IPS-18c (cell line): ENCODE results near the gene COL4A2.

Source experiments
- H3K4me3 ChIP-seq: 2 replicates; pipeline ENCODE4 v1.7.0; 2013; ENCODE audit warnings: low read depth, mild to moderate bottlenecking, low read length, moderate library complexity; ENCODE audit not compliant: insufficient read depth
- H3K9me3 ChIP-seq: one replicate; pipeline ENCODE4 v1.6.1; 2013; ENCODE audit warnings: mild to moderate bottlenecking, low read length, moderate library complexity; ENCODE audit not compliant: control insufficient read depth, insufficient read depth

Gene COL4A2

DNA sequence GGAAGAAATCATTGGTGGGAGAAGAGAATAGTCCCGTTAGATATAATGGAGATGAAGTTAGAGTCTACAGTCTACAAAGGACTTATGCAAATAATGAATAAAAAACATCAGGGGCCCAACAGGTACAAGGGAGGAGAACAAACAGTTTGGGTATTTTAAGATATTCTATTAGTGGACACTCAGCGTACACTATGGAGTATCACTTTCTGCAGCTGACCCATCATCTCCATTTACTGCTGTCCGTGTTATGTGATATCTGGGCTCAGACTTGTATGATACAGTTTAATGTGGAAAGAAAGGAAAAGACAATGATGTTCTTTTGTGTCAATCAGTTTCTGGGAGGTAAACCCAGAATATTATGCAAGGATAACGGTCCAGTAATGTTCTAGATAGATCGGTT, 128.2 kb downstream of the COL4A2 start:
- Histone ChIP-seq H3K9me3 (no peaks in the 10 kb centered on the region), H3K4me3 (no peak overlapping the region)

DNA sequence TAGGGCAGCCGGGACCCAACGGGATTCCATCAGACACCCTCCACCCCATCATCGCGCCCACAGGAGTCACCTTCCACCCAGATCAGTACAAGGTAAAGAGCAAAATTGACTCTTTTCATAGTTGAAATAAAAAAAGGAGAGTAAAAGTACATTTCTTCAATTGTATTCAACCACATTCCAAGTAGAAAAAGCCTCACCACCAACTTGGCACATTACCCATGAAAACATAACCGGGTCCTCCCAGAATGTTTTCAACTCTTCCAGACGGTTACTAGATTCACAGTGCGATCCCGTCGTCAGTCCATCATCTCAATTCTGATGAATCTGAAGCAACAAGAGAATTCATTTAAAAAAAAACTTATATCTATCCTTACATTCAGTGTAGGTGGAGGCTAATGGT, 129.2 kb downstream of the COL4A2 start:
- H3K4me3 ChIP-seq: no peak overlapping the region
- no peaks in the 10 kb centered on the region for H3K9me3 ChIP-seq

DNA sequence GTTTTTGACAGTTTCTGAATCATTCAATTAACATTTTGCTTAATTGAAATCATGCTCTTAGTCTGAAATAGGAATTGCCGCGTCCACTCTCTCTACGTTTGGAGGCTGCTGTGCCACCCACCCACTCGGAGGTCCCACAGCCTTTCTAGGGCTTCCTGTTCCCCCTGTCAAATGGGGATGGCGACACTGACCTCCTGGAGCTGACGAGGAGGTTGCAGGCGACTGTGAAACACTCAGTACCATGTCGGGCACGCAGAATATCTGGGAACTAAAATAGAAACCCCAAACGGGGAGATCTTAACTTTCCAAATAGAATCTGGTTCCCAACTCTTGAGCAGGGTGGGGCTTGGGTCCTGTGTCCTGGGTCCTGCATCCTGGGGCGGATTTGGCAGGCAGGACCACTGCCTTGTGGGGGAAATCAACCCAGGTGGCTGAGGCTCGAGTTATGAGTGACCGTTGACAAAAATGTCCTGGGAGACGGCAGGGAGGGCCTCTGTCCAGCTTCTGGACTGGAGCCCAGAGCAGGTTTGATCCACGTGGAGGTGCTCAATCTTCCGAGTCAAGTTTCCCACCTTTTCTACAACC, 129.8 kb downstream of the COL4A2 start:
- no peak overlapping the region for H3K4me3 ChIP-seq
- H3K9me3 ChIP-seq: no peaks in the 10 kb centered on the region

DNA sequence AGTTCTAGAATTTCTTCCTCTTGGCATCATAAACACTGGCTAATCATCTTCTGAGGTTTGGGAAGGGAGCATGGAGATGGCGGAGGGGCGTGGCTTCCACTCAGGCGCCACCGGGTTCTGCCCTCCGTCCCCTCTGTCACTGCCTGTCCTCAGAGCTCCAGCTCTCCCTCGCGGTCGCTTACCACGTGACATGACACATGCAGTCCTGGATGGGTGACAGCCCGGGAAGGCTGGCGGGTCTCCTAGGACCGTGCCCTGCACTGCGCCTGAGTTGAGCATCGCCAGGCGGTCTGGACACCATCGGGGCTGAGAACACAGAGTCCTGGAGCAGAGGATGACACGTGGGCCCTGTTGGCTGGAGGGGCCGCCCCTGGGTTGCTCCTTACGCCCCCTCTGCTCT, 131.1 kb downstream of the COL4A2 start:
- Histone ChIP-seq H3K4me3 (no peak overlapping the region), H3K9me3 (no peaks in the 10 kb centered on the region)

DNA sequence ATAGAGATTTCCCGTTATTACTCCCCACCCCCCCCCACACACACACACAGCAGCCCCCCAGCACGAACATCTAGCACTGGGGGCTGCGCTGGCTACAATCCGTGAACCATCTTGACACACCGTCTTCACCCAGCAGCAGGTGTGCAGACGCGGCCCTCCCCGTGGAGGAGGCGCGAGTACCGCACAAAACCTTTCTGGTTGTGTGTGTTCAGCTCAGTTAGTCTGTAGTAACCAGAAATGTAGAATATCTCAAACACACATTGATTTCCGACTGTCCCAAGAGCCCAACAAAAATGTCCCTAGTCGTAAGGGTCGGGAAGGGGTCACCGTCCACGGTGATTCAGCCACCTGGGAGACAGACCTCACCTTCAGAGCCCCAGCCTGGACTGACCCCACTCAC, 131.7 kb downstream of the COL4A2 start:
- no peak overlapping the region for H3K4me3 ChIP-seq
- H3K9me3 ChIP-seq: no peaks in the 10 kb centered on the region

DNA sequence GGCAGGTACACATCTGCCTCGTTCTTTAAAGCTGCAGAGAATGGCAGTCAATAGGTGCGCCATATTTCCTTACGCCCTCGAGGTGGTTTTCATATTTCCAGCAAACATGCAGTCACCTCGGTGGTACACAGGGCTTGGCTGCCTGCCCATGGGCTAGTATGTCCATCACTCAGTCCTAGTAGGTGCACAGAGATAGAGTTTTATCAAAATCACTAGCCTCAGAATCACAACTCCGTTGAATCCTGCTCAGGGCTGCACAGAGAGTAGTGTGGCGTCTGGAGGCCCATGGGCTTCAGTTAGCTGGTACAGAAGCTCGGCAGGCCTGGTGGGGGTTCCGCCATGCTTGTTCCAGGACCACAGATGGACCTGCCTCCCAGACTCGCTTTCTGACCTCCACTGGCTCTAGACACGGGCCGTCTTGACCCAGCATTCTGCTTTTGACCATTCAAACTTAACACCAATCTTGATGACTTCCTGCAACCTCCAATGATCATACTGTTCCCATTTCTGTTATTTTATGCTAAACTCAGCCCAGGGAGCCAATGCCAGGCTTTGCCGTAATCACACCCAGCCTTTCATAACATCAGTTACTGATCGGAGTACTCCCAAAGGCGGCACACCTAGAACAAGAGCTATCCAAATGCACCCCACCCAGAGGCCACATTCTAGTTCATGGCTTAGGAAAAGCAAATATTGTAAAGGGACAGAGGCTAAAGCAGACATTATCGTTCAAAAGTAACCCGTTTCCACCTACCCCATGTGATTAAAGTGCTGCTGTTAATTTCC, 134.1 kb downstream of the COL4A2 start:
- Histone ChIP-seq H3K4me3 (no peak overlapping the region), H3K9me3 (no peaks in the 10 kb centered on the region)

DNA sequence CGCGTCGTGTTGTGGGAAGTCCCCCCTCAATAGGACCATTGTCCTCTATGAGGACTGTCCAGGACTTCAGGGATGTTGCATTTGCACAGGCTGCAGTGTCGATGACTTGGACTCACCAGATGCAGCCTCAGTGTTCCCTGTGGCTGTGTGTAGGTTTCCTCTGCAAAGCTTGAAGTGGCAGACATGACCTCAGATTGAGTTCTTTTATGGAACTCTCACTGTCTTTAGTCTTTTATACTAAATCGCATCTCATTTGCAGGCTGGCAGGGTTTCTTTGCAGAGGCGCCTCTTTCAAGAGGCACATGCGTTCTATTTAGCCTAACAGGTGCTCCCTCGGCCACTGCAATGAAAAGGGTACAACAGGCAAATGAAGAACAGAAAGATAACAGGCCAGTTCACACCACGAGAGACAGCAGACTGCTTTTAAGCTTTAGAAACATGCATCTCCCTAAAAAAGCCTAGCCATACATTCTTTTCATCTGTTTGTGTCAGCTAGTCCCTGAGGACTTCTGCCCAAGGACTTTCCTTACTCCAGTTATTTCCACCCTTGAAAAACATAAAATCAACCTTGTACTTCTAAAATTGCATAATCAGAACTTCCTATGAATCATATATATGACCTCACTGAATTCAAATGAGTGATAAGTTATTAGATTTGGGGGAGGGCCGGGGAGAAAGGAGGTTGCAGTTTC, 136.0 kb downstream of the COL4A2 start:
- Histone ChIP-seq H3K9me3 (no peaks in the 10 kb centered on the region), H3K4me3 (no peak overlapping the region)

DNA sequence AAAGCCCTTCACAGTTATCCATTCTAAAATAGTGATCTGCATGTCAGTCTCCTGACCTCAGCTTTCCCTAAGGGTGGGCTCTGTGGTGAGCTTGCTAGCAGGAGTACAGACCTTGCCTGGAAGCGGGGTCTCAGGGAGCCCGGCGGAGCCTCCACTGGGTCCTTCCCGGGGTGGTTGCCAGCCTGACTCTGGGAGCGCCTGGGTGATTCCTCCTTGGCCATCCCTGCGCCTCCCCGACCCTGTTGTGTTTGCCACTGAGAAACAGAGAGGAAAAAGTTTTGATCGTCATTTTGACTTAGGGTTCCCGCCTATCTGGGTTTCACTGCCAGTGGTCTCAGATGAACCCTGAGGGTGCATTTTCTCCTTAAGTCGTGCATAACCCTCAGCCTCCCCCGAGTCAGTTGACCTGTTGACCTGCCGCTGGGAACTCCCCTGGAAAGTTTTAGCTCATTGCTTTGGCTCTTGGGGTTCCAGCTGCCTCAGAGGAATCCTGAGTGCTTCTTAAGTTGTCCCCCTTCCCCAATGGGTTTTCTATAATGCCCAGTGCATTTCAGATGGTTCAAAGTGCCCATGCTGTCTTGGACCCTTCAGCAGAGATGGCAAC, 136.6 kb downstream of the COL4A2 start:
- H3K9me3 ChIP-seq: no peaks in the 10 kb centered on the region
- no peak overlapping the region for H3K4me3 ChIP-seq

DNA sequence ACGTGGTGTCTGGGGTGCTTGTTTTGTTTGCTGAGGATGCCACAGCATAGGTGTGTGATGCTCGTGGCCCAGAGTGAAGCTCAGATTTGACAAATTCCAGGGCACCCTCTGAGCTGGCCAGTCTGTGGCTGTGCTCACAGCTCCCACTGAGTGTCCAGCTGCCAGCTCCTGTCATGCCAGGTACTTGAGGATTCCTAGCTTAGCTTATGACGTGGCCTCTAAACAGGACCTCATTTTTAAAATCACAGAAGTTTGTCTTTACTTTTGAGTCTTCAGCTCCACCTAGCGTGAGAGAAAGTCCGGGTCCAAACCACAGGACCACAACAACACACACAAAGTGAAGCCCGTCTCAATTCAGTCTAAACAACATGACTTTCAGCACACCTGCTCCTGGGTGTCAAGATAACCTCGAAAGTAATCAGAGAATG, 137.2 kb downstream of the COL4A2 start:
- H3K9me3 ChIP-seq: no peaks in the 10 kb centered on the region
- no peak overlapping the region for H3K4me3 ChIP-seq

DNA sequence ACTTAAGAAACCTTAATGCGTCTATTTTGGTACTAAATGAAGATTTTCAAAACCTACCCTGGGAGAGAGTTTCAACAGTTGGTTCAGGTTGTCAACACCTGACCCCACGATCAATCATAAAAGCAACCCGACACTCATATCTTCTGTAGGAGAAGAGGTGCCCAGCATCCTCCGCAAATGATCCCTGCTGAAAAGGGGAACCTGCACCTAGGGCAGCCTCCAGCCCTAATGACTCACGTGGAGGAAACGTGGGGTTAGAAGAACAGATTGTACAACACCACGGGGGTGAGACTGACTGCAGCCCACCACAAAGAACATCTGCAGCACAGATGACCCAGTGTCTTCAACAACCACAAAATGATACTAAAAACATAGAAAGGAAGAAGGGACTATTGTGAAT, 138.1 kb downstream of the COL4A2 start:
- Histone ChIP-seq H3K9me3 (no peaks in the 10 kb centered on the region), H3K4me3 (no peak overlapping the region)

DNA sequence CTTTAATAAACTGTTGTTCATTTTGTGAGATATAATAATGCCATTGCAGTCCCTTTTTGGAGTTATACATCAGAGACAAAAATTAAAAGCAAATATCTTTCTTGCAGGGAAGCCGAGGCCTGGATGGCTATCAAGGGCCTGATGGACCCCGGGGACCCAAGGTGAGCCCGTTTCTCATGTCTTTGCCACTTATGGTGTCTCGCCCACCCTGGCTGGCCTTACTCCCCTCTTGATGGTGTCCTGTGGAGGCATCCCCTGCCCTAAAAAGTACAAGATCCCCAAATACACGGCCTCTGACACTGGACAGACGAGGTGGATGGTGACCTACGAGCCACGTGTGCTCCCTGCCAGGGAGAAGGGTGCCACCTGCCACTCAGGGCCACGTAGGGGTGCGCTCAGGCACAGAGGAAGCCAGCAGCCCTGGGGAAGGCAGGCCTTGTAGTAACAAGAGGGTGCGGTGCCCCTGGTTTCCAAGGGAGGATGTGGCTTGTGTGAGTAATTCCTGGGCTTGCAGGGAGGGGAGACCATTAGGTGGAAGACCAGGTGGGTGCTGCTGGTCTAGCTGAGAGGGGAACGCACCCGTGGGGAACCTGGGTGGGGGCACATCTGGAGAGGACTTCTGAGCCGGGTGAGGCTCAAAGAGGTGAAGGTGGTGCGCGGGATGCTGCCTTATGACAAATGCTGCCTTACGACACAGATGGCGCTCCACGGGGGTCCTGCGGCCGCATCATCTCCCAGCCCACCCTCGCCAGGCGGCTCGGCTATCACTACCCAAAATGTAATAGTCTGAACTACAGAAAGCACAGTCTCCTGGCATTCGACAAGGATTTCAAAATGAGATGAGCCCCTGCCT, 138.9 kb downstream of the COL4A2 start:
- H3K9me3 ChIP-seq: no peaks in the 10 kb centered on the region
- H3K4me3 ChIP-seq: no peak overlapping the region

DNA sequence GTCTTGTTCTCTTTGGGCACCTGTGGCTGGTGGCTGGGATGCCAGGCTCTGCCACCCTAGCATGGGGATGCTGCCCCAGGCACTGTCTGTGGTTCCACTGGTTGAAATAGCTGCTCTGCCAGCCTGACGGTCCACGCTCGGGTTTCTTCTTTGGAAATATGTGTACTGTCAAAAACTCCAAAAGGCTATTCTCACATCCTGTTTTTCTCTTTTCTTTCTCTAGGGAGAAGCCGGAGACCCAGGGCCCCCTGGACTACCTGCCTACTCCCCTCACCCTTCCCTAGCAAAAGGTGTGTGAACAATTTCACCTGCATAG, 139.4 kb downstream of the COL4A2 start:
- no peak overlapping the region for H3K4me3 ChIP-seq

DNA sequence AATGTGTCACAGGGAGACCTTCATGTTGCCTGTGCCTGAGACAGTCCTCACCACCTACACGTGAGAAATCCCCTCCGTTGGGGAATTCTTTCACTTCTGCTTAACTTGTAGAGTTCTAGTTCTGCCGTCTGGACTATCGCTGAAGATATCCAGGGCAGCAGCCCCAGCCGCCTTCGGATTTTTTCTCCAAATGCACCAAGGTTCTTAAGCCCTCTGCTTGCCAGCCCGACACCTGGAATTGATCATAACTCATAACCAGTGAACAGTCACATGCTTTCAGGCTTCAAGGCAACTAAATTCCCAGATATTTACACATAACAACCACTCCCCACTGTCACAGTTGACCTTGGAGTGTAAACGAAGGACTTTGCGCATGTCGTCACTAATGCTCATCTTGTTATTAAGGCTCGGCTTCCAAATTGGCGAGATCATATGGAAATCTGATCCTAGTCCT, 140.0 kb downstream of the COL4A2 start:
- H3K4me3 ChIP-seq: no peak overlapping the region
- H3K9me3 ChIP-seq: no peaks in the 10 kb centered on the region

More for the DNA sequence above, 139.4 kb downstream of the COL4A2 start:
- H3K9me3 ChIP-seq: no peaks in the 10 kb centered on the region

DNA sequence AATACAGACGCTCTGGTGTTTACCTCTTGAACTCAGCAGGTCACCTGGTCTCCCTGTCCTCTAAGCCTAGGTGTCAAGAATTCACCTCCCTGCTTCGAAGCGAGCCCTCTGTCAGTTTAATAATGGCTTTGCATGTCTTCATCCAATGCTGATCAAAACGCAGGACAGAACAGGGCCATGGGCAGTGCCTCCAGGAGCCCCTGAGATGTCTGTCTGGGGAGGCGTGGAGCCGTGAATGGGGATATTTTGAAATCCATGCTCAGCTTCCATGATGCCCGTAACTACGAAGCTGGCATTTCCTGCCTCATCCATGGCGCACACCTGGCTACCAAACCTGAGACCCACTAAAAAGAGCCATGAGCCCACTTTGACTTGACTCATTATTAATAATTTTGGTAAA, 140.7 kb downstream of the COL4A2 start:
- no peaks in the 10 kb centered on the region for H3K9me3 ChIP-seq
- no peak overlapping the region; the same call in 1 of the 2 replicates for H3K4me3 ChIP-seq

DNA sequence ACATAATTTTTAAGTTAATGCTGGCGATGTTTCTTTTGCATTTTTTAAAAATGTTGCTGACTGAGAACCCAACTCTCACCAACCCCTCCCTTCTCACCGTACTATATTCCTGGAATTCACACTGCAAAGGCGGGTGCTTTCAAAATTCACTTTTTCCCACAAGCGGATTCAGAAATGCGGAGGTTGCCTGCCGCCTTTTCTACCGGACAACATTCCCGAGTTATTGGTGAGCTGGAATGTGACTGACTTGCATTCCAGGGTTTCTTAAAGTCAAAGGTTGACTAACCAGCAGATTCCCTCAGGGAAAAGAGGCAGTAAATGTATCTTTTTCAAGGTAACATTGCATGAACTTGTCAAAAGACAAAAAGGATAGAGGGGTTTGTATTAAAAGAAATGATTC, 141.1 kb downstream of the COL4A2 start:
- no peaks in the 10 kb centered on the region for H3K9me3 ChIP-seq
- no peak overlapping the region for H3K4me3 ChIP-seq

DNA sequence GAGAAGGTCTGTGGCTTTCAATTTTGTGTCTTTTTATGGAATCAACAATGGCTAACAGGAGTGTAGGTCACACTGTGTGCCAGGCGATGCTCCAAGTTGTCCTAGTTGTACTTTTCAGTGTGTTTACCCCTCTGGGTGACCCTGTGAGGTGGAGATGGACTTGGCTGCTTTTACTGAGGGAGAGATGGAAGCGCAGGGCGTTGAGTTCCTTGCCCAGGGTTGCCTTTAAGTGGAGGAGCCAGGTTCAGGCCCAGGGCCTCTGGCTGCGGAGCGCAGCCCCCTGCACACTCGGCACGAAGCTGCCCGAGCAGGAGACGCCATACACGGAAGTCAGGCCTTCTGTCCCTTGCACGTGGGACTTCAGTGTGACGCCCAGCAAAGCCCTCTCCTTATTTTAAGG, 141.6 kb downstream of the COL4A2 start:
- Histone ChIP-seq H3K9me3 (no peaks in the 10 kb centered on the region), H3K4me3 (no peak overlapping the region)
